ENCODE results near the gene NKX6-2. TPM values are rescaled to one million over a fixed set of nuclear protein-coding genes. Genes with fewer than 3 reads are reported as not detected.

Gene NKX6-2
- total RNA-seq: 0.12 TPM in 1 of 2 replicates, not detected in the other

GRCh38 chr10:132785723-132786475 lies at the start of gene NKX6-2:
Gene NKX6-2, minus strand, starts transcription at chr10:132786147. Its CDS starts 199 bp downstream, at chr10:132785948.

Other genes with a start within 250 kb of the NKX6-2 start
- gene INPP5A, start 248.4 kb downstream of the NKX6-2 start, total RNA-seq: 54.8 and 90.2 TPM in 2 replicates
- gene CFAP46, start 156.4 kb upstream of the NKX6-2 start, total RNA-seq: 0.19 and 0.79 TPM in 2 replicates